Hepatocyte (in vitro differentiated cells): ENCODE data around the gene CACTIN. TPM values are rescaled to one million over a fixed set of nuclear protein-coding genes. Genes with fewer than 3 reads are reported as not detected.

Experiments
- DNase-seq: peaks from one replicate; pipeline ENCODE4 v3.0.0-alpha.2; 2016; ENCODE audit warnings: low spot score
- H2AFZ ChIP-seq: fragments of 200-600 bp; sonication (generic); 2 replicates; pipeline ENCODE4 v1.6.0; 2016; ENCODE audit warnings: antibody characterized with exemption, mild to moderate bottlenecking
- H3K27ac ChIP-seq: fragments of 200-600 bp; sonication (generic); 2 replicates; pipeline ENCODE4 v1.5.1; 2016; ENCODE audit warnings: mild to moderate bottlenecking
- H3K27me3 ChIP-seq: fragments of 200-600 bp; sonication (generic); 2 replicates; pipeline ENCODE4 v1.6.1; 2016
- H3K36me3 ChIP-seq: fragments of 200-600 bp; sonication (generic); replicated peaks from 2 replicates; pipeline ENCODE4 v1.5.1; 2016; ENCODE audit warnings: low read depth; ENCODE audit not compliant: insufficient read depth
- H3K4me1 ChIP-seq: fragments of 200-600 bp; sonication (generic); 2 replicates; pipeline ENCODE4 v1.5.1; 2016; ENCODE audit warnings: mild to moderate bottlenecking, moderate library complexity; ENCODE audit not compliant: insufficient read depth
- H3K4me2 ChIP-seq: fragments of 200-600 bp; sonication (generic); 2 replicates; pipeline ENCODE4 v1.6.0; 2016
- H3K4me3 ChIP-seq: fragments of 200-600 bp; sonication (generic); 2 replicates; pipeline ENCODE4 v1.5.1; 2016; ENCODE audit warnings: mild to moderate bottlenecking
- H3K79me2 ChIP-seq: fragments of 200-600 bp; sonication (generic); 2 replicates; pipeline ENCODE4 v1.6.0; 2017; ENCODE audit warnings: mild to moderate bottlenecking
- H3K9me2 ChIP-seq: fragments of 200-600 bp; sonication (generic); replicated peaks from 2 replicates; pipeline ENCODE4 v1.6.0; 2017; ENCODE audit warnings: mild to moderate bottlenecking; ENCODE audit not compliant: insufficient read depth
- H3K9me3 ChIP-seq: fragments of 200-600 bp; sonication (generic); 2 replicates; pipeline ENCODE4 v1.5.1; 2016; ENCODE audit warnings: low read depth, mild to moderate bottlenecking
- H4K20me1 ChIP-seq: fragments of 200-600 bp; sonication (generic); 2 replicates; pipeline ENCODE4 v1.6.0; 2016; ENCODE audit warnings: mild to moderate bottlenecking; ENCODE audit not compliant: insufficient read depth, poor library complexity, severe bottlenecking
- EZH2 ChIP-seq: fragments of 200-600 bp; sonication (generic); IDR thresholded peaks from 2 replicates; pipeline ENCODE4 v1.6.1; 2016; ENCODE audit warnings: antibody characterized with exemption, mild to moderate bottlenecking, borderline replicate concordance
- EZH2phosphoT487 ChIP-seq: fragments of 200-600 bp; sonication (generic); IDR thresholded peaks from one replicate; pipeline ENCODE4 v1.6.1; 2018; ENCODE audit warnings: antibody characterized with exemption, mild to moderate bottlenecking, low read depth, moderate library complexity; ENCODE audit not compliant: unreplicated experiment, severe bottlenecking
- WGBS: methylation state at CpG from one replicate; pipeline ENCODE4 v1.1.6; 2016; ENCODE audit warnings: low lambda C conversion rate; ENCODE audit errors: missing lambda C conversion rate; 5-methylcytosine and 5-hydroxymethylcytosine counted together
- polyA plus RNA-seq: library from polyadenylated mRNA; unstranded; fragments of >200 nt; fragmentation: Nextera tagmentation; extraction: Ambion mirVana; gene quantifications from 2 replicates; pipeline ENCODE4 v1.2.1, GENCODE V29; 2016
- total RNA-seq: library from RNA; depleted of rRNA; stranded (reverse); fragments of >200 nt; gene quantifications from 2 replicates; pipeline ENCODE4 v1.2.3, GENCODE V29; 2014
- TF ChIP-seq, protein P1 (sequence below): fragments of 200-600 bp; sonication (generic); IDR thresholded peaks from 2 replicates; pipeline ENCODE4 v1.5.1; 2016; ENCODE audit warnings: antibody characterized with exemption, mild to moderate bottlenecking; ENCODE audit not compliant: poor library complexity

CACTIN gene
- total and polyA plus RNA-seq, 2 experiments from 2014 or later = 15.7 to 18.3 TPM

DNA sequence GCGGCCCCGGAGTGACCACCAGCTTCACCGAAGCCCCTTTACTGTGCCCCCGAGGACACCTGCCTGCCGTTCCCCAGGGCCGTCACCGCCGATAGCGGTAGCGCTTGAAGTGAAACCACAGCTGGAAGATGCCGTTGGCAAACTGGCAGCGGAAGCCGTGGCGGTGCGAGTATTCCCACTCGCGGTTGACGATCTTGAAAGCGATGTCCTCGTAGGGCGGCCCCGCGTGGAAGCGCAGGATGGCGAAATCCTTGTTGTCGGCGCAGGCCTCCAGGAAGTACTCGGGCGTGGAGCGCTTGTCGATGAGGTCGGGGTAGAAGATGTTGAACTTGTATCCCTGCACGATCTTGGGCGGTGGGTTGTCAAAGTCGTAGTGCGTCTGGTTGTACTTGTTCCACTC lies 14.7 kb downstream of the CACTIN start:
- Histone ChIP-seq H4K20me1 (no peaks in the 10 kb centered on the region), H3K27me3 (peaks cover 7% of the 10 kb centered on the region), H3K9me3 (no peaks in the 10 kb centered on the region), H3K36me3 (no peaks in the 10 kb centered on the region), H2AFZ (no peak overlapping the region), H3K27ac (no peak overlapping the region), H3K9me2 (no peaks in the 10 kb centered on the region), H3K4me1 (peaks cover 10% of the 10 kb centered on the region), H3K4me2 (no peak overlapping the region), H3K79me2 (no peaks in the 10 kb centered on the region), H3K4me3 (no peak overlapping the region)
- no peak for DNase-seq
- no peak for TF ChIP-seq EZH2
- TF ChIP-seq EZH2phosphoT487 = no peak
- TF ChIP-seq, protein P1, sequence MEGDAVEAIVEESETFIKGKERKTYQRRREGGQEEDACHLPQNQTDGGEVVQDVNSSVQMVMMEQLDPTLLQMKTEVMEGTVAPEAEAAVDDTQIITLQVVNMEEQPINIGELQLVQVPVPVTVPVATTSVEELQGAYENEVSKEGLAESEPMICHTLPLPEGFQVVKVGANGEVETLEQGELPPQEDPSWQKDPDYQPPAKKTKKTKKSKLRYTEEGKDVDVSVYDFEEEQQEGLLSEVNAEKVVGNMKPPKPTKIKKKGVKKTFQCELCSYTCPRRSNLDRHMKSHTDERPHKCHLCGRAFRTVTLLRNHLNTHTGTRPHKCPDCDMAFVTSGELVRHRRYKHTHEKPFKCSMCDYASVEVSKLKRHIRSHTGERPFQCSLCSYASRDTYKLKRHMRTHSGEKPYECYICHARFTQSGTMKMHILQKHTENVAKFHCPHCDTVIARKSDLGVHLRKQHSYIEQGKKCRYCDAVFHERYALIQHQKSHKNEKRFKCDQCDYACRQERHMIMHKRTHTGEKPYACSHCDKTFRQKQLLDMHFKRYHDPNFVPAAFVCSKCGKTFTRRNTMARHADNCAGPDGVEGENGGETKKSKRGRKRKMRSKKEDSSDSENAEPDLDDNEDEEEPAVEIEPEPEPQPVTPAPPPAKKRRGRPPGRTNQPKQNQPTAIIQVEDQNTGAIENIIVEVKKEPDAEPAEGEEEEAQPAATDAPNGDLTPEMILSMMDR = no peak
- 97% methylated on average over 36 of the region's 36 CpGs for WGBS

DNA sequence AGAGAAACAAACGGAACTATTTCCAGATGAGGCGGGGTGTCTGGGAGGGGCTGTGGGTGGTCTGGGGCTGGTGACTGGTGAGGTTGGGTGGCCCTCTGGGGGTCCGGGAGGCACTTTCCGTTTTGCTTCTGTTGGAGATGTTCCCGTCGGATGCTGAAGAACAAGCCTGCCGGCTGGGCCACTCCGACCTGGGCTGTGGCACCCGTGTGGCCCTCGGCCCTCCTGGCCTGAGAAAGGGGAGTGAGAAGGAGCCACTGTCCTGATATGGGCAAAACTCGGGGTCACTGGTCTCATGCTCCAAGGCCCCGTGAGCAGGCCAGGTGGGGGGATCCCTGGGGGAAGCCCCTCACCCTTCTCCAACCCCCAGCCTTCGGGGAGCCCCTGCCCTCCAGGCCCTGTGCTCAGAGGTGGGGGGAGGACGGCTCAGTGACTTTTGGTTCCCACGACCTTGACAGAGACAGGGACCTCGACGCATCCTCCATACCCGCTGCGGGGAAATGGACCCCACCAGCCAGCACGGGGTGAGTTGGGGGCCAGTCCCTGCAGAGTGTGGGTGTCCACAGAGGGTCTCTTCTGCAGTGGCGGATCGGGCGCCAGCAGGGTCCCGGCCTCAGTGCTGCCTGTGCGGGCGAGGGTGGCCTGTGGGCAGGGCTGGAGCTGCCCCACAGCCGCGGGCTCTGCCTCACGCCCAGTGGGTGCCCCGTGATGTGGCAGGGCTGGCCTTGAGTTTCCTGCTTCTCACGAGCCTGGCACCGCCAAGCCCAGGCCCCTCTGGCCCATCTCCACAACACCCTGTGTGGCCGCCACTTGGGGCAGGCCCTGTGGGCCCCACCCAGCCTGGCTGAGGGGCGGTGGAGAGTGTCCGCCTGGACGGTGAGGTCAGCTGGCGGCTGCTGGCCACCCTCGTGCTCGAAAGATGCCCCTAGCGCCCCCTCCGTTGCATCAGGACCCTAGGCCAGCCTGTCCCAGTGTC lies 15.6 kb downstream of the CACTIN start:
- peaks cover 15% of the 10 kb centered on the region for H3K27me3 ChIP-seq
- no peak overlapping the region for H3K27ac ChIP-seq
- no peaks in the 10 kb centered on the region for H3K36me3 ChIP-seq
- 92% methylated on average over 34 of the region's 41 CpGs for WGBS
- no peaks in the 10 kb centered on the region for H3K9me3 ChIP-seq
- TF ChIP-seq, protein P1 = no peak
- TF ChIP-seq EZH2phosphoT487 (no peak), EZH2 (no peak)
- H4K20me1 ChIP-seq = no peaks in the 10 kb centered on the region
- no peak for DNase-seq
- no peaks in the 10 kb centered on the region for H3K79me2 ChIP-seq
- no peak overlapping the region for H3K4me2 ChIP-seq
- no peak overlapping the region for H3K4me3 ChIP-seq
- peaks cover 17% of the 10 kb centered on the region for H3K4me1 ChIP-seq
- H2AFZ ChIP-seq = no peak overlapping the region
- H3K9me2 ChIP-seq = no peaks in the 10 kb centered on the region

DNA sequence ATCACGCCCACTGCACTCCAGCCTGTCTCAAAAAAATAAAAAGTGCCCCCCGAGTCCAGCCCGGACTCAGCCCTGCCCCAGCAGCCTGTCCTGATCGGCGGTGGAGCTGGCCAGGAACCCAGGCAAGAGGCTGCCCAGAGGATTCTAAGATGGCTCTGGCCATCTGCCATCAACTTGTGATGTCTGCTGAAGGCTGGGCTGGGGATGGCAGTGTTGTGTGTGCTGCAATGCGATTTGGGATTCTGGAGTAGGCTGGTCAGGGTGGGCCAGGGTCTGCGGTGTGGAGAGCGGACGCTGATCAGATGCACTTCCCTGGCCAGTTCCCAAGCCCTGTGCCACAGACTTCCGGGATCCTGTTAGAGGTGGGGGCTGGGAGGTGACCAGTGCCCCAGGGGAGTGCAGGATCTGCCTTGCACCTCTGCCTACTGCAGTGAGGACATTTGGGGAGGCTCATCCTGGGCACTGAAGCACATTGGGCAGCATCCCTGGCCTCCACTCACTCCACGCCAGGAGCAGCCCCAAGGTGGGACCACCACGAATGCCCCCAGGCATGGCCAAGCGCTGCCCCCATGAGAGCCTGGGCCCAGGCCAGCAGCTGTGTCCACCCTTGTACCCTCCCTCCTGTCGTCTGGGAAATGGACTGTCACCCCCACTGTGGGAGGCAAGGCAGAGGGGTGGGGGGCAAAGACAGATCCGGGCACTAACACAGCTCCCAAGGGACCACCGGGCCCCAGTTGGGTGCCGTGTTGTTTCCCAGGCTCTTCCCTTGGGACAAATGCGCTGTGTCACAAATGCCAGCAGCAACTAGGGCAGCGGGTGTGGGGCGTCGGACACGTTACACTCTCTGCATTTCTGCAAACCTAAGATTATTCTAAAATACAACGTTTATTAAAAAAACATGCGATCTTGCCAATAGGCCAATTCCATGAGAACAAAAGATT lies 16.5 kb downstream of the CACTIN start:
- TF ChIP-seq EZH2 (no peak), EZH2phosphoT487 (no peak)
- TF ChIP-seq, protein P1 = no peak
- H3K4me3 ChIP-seq = no peak overlapping the region
- H3K36me3 ChIP-seq = no peaks in the 10 kb centered on the region
- H3K27ac ChIP-seq = no peak overlapping the region
- H3K9me2 ChIP-seq = no peaks in the 10 kb centered on the region
- DNase-seq = no peak
- no peaks in the 10 kb centered on the region for H3K79me2 ChIP-seq
- H2AFZ ChIP-seq = no peak overlapping the region
- peaks cover 17% of the 10 kb centered on the region for H3K4me1 ChIP-seq
- no peak overlapping the region for H3K4me2 ChIP-seq
- no peaks in the 10 kb centered on the region for H3K9me3 ChIP-seq
- H4K20me1 ChIP-seq = no peaks in the 10 kb centered on the region
- H3K27me3 ChIP-seq = peaks cover 24% of the 10 kb centered on the region
- 88% methylated on average over 24 of the region's 24 CpGs for WGBS
